HUES6 (cell line): ENCODE measurements around the gene SPON1.
"Not testable (repeated sequence)": the region's sequence is repeated elsewhere in the genome, so short reads cannot be mapped to it uniquely, and the experiment has no call there.

Experiments used
- H3K27ac ChIP-seq: 2 replicates; pipeline ENCODE4 v1.7.0; 2013; ENCODE audit warnings: low read depth, mild to moderate bottlenecking, low read length, inconsistent platforms
- H3K27me3 ChIP-seq: 2 replicates; pipeline ENCODE4 v1.6.1; 2013; ENCODE audit warnings: low read length; ENCODE audit not compliant: control insufficient read depth, insufficient read depth
- H3K36me3 ChIP-seq: 2 replicates; pipeline ENCODE4 v1.6.1; 2013; ENCODE audit warnings: low read length; ENCODE audit not compliant: control insufficient read depth, insufficient read depth
- H3K4me1 ChIP-seq: 2 replicates; pipeline ENCODE4 v1.6.1; 2013; ENCODE audit warnings: low read length; ENCODE audit not compliant: control insufficient read depth, insufficient read depth
- H3K4me3 ChIP-seq: 2 replicates; pipeline ENCODE4 v1.5.1; 2013; ENCODE audit warnings: low read depth, low read length
- H3K9ac ChIP-seq: one replicate; pipeline ENCODE4 v1.6.1; 2013; ENCODE audit warnings: mild to moderate bottlenecking, low read length
- H3K9me3 ChIP-seq: 2 replicates; pipeline ENCODE4 v1.6.1; 2013; ENCODE audit warnings: low read depth, low read length; ENCODE audit not compliant: control insufficient read depth, insufficient read depth

SPON1 gene

DNA sequence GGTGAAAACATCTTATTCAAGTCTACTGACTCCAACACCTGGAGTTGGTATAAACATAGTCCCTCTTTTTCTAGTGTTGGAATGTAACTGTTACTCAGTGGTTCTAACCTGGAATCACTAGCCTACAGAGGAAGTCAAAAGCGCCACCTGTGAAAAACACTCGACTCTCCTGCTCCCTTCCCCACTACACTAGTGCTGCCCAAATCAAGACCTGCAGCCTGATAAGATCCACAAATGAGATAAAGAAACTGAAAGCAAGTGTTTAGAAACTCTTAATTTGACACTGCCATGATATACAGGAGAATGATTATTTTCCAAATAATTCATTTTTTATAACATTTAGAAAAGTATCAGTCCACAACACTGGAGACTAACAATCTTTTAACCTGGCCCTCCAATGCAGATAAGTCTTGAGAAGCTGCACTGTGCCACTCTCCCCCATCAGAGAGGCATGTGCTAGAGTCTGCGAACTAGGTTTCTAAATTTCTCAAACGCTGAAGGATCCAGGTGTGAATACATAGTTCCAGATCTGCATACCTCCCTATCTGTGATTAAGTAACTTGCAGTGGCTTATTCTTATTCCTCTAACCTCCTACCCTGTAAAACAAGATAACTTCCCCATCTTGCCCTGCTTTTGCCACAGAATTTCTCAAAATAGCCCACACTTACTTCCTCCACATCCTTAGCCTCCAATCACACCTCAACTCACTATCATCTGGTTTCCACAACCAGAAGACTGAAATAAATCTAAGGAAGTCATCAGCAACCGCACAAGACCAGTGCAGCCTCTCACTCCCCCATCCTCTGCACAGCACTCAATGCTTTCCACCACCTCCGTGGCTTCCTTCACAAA, 308.4 kb downstream of the SPON1 start:
- H3K9me3 ChIP-seq, result 0 out of 2 replicates have a peak, but pooled peaks cover under 1% of the 10 kb centered on the region
- H3K4me3 ChIP-seq, result no peak overlapping the region
- H3K27me3 ChIP-seq, result no peaks in the 10 kb centered on the region
- H3K27ac ChIP-seq, result no peak overlapping the region
- H3K36me3 ChIP-seq, result peaks cover 47% of the 10 kb centered on the region
- 0 out of 2 replicates have a peak, but pooled peaks cover 8% of the 10 kb centered on the region for H3K4me1 ChIP-seq
- no peak overlapping the region for H3K9ac ChIP-seq

DNA sequence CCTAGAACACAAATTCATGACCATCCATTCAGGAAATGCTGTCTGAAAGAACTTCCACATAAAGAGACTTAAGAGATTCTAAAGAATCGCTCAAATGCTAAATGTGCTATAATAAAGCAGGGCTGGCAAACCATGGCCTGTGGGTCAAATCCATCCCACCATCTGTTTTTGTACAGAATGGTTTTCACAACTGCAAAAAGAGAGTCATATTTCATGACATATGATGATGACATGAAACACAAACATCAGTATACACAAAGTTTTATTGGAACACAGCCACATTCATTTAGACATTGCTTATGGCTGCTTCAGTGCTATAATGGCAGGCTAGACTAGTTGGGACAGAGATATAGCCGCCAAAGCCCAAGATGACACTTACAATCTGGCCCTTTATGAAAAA, 311.4 kb downstream of the SPON1 start:
- Histone ChIP-seq H3K36me3 (peaks cover 59% of the 10 kb centered on the region), H3K9ac (no peak overlapping the region), H3K4me3 (no peak overlapping the region), H3K4me1 (0 out of 2 replicates have a peak, but pooled peaks cover 9% of the 10 kb centered on the region), H3K9me3 (peaks cover 3% of the 10 kb centered on the region; the same call in 1 of the 2 replicates), H3K27ac (no peak overlapping the region), H3K27me3 (no peaks in the 10 kb centered on the region)

DNA sequence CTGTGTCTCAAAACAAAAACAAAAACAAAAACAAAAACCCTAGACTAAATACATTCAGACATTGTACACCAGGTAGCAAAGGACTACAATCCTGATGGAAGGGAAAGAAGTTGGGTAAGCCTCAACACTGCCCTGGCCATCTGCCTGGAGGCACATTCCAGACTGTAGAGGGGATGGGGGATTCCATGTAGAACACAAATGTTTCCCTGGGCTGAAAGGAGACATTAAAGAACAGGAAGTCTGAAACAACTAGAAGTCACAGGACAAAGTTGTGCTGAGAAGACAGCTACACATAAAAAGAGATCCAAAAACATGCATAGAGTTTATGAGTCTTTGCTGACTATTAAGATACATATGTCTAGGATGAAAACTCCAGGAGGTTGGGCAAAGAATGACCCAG, 312.6 kb downstream of the SPON1 start:
- H3K36me3 ChIP-seq, result peaks cover 63% of the 10 kb centered on the region
- H3K27me3 ChIP-seq, result no peaks in the 10 kb centered on the region
- 0 out of 2 replicates have a peak, but pooled peaks cover 9% of the 10 kb centered on the region for H3K4me1 ChIP-seq
- H3K9me3 ChIP-seq, result peaks cover 3% of the 10 kb centered on the region; the same call in 1 of the 2 replicates
- H3K9ac ChIP-seq, result no peak overlapping the region
- H3K4me3 ChIP-seq, result no peak overlapping the region
- H3K27ac ChIP-seq, result no peak overlapping the region

- peaks cover 64% of the 10 kb centered on the region for H3K36me3 ChIP-seq
- H3K4me1 ChIP-seq, H3K27ac ChIP-seq, H3K9me3 ChIP-seq, H3K9ac ChIP-seq, H3K27me3 ChIP-seq, H3K4me3 ChIP-seq: not testable (repeated sequence)
Measured at GRCh38 chr11:14278869-14279268, 316.3 kb downstream of the SPON1 start.

GRCh38 chr11:14288189-14288935, 325.8 kb downstream of the SPON1 start:
- Histone ChIP-seq H3K4me3 (no peak overlapping the region), H3K9ac (no peak overlapping the region), H3K27me3 (no peaks in the 10 kb centered on the region), H3K36me3 (peaks cover 84% of the 10 kb centered on the region), H3K9me3 (no peaks in the 10 kb centered on the region), H3K27ac (no peak overlapping the region), H3K4me1 (no peaks in the 10 kb centered on the region)

DNA sequence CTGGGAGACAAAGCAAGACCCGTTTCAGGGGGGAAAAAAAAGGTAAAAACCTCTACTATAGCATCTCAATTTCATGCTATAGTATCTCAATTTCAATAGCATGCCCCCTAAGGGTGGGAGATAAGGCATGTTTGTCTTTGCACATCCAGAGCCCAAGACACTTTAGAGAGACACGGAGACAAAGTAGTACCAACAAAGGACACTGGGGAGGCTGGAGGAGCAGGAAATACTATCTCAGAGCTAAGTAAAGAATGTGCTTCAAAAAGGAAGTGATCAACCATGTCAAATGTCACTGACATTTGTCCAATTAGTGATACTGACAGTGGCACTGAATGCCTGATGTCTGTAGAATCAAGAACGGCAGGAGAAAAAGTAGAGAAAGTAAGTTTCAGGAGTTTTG, 327.9 kb downstream of the SPON1 start:
- Histone ChIP-seq H3K36me3 (peaks cover 85% of the 10 kb centered on the region), H3K4me3 (no peak overlapping the region)

GRCh38 chr11:14299921-14300320, 337.4 kb downstream of the SPON1 start:
- no peak overlapping the region for H3K9ac ChIP-seq
- peaks cover 26% of the 10 kb centered on the region for H3K4me1 ChIP-seq
- H3K36me3 ChIP-seq, result peaks cover 6% of the 10 kb centered on the region
- H3K27ac ChIP-seq, result no peak overlapping the region
- no peaks in the 10 kb centered on the region for H3K27me3 ChIP-seq
- no peaks in the 10 kb centered on the region for H3K9me3 ChIP-seq
- H3K4me3 ChIP-seq, result no peak overlapping the region

More for the DNA sequence above, 327.9 kb downstream of the SPON1 start:
- H3K9me3 ChIP-seq, result no peaks in the 10 kb centered on the region
- H3K9ac ChIP-seq, result no peak overlapping the region
- no peaks in the 10 kb centered on the region for H3K27me3 ChIP-seq
- H3K4me1 ChIP-seq, result no peaks in the 10 kb centered on the region
- H3K27ac ChIP-seq, result no peak overlapping the region

DNA sequence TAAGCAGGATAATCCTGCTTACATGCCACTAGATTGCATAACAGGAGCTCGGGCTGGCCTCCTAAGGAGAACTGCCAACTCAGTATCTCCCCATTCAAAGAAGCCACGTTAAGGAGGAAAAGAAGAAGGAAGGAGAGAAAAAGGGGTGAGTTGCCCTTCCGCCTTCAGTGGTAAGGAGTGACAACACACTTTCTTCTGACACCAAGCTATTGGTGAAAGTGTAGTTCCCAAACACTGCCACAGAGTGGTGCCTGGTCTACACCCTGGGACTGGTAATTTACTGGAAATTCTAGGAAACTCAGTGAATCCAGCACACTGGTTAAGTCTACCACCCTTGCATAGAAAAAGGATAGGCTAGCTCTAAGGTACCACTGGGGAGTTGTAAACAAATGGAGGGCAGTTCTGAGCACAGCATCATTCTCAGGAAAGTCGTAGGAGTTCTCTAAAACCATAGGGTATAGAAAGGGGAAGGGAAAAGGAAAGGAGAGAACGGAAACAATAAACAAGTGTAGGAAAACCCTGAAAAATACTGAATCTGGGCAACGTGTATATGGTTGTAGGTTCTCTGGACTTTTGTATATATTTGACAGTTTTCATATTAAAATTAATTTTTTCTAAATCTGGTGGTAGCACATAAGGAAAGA, 338.3 kb downstream of the SPON1 start:
- Histone ChIP-seq H3K4me3 (no peak overlapping the region), H3K9ac (no peak overlapping the region), H3K27ac (no peak overlapping the region), H3K36me3 (no peaks in the 10 kb centered on the region), H3K27me3 (no peaks in the 10 kb centered on the region), H3K4me1 (peaks cover 31% of the 10 kb centered on the region), H3K9me3 (no peaks in the 10 kb centered on the region)

GRCh38 chr11:14304601-14305000, 342.1 kb downstream of the SPON1 start:
- Histone ChIP-seq H3K9ac (no peak overlapping the region), H3K27me3 (no peaks in the 10 kb centered on the region), H3K9me3 (no peaks in the 10 kb centered on the region), H3K4me1 (peaks cover 48% of the 10 kb centered on the region), H3K4me3 (no peak overlapping the region), H3K27ac (no peak overlapping the region), H3K36me3 (no peaks in the 10 kb centered on the region)

DNA sequence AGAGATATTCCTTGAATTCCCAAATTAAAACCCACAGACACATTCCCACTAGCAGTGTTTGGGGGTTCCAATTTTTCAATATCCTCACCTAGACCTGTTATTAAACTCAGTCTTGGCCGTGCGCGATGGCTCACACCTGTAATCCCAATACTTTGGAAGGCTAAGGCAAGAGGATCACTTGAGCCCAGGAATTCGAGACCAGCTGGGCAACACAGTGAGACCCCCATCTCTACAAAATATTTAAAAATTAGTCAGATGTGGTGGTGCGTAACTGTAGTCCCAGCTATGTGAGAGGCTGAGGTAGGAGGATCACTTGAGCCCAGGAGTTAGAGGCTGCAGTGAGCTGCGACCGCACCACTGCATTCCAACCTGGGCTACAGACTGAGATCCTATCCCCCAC, 343.1 kb downstream of the SPON1 start:
- no peak overlapping the region for H3K9ac ChIP-seq
- no peaks in the 10 kb centered on the region for H3K9me3 ChIP-seq
- H3K36me3 ChIP-seq, result no peaks in the 10 kb centered on the region
- H3K4me1 ChIP-seq, result peaks cover 49% of the 10 kb centered on the region
- H3K27me3 ChIP-seq, result no peaks in the 10 kb centered on the region
- no peak overlapping the region for H3K4me3 ChIP-seq
- no peak overlapping the region for H3K27ac ChIP-seq

DNA sequence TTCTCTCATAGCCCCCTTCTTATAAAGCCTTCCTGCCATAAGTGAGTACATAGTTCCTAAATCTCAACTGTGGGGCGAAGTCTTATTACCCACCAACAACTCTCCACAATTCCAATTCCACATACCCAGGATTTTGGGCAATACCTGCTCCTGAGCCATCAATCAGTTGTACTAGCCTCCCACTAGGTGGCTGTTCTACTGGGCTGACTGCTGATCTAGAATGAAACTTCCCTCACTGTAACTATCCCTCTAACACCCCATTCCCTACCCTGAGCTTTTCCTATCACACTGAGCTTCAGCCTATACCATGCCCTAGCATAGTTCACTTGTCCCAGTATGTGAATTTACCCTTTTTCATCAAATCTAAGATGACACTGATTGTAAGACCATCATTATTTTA, 344.0 kb downstream of the SPON1 start:
- no peaks in the 10 kb centered on the region for H3K9me3 ChIP-seq
- H3K36me3 ChIP-seq, result no peaks in the 10 kb centered on the region
- H3K4me1 ChIP-seq, result peaks cover 53% of the 10 kb centered on the region
- H3K27ac ChIP-seq, result no peak overlapping the region
- no peaks in the 10 kb centered on the region for H3K27me3 ChIP-seq
- no peak overlapping the region for H3K9ac ChIP-seq
- H3K4me3 ChIP-seq, result no peak overlapping the region
